Activated CD8-positive, alpha-beta memory T cell treated with anti-CD3 and anti-CD28 coated beads, Interleukin-2, amount 50 U/mL, for 24 hours (primary cell): Measurements from ENCODE around the gene SERPINA10.
"Not testable (repeated sequence)": the region's sequence is repeated elsewhere in the genome, so short reads cannot be mapped to it uniquely, and the experiment has no call there.

ENCODE experiments used
- DNase-seq: peaks from one replicate; pipeline ENCODE4 v3.0.0-alpha.2; 2020; ENCODE audit errors: extremely low read depth

Gene SERPINA10

DNA sequence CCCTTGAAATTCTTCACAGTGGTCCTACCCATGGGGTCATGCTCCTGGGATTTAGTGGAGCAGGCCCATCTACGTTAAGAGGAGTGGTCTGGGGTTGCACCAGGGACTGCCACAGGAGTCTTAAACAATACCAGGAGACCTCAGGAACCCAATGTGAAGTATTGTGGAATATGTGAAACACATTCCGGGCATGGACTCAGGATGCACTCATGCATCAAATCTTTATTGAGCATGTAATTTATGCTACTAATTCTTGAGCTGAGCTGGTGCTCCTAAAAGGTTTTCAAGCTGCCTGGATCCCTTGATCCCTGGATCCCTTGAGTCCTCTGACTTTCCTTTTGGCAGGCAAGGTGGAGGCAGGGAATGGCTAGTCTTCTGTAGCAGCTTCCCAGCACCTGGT, 8.8 kb downstream of the SERPINA10 start:
- DNase-seq: no peak

DNA sequence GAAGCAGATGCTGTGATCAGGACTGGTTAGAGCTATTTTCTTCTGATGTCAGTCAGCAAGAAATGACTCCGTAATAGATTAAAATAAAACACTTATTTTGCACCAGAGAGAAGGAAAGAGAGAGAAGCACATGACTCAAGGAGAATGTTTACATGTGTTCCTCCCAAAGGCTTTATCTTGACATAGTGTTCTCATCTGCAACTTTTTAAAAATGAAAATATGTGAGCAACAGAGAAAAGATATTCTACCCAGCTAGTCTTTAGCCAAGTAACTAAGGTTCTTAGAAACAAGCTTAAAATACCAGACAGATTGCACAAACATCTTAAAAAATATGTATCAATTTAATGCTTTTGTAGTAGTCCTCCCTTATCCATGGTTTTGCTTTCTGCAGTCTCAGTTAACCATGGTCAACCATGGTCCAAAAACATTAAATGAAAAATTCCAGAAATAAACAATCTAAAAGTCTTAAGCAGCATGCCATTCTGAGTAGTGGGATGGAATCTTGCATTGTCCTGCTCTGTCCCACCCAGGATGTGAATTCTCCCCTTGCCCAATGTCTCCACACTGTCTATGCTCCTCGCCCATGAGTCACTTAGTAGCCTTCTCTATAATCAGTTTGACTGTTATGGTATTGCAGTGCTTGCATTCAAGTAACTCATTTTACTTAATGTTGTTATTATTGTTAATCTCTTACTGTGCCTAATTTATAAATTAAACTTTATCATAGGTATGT, 9.9 kb downstream of the SERPINA10 start:
- no peak for DNase-seq

DNA sequence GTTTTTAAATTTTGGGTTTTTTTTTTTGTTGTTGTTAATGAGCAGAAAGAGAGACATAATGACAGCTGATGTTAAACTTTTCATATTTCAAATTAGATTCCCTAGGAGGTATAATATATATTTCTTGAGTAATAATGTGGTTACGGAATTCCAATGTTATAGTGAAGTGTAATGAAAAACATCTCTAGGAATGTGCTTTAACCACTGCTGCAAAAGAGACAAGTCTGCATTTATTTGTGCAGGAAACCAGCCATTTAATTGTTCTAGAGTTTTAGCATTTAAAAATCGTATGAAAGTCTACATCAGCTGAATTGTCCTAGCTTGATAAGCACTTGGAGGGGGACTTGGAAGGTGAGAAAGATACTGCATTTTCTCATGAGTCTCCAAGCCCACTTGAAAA, 14.3 kb downstream of the SERPINA10 start:
- DNase-seq: no peak

GRCh38 chr14:94276898-94277561, 16.0 kb downstream of the SERPINA10 start:
- not testable (repeated sequence) for DNase-seq

DNA sequence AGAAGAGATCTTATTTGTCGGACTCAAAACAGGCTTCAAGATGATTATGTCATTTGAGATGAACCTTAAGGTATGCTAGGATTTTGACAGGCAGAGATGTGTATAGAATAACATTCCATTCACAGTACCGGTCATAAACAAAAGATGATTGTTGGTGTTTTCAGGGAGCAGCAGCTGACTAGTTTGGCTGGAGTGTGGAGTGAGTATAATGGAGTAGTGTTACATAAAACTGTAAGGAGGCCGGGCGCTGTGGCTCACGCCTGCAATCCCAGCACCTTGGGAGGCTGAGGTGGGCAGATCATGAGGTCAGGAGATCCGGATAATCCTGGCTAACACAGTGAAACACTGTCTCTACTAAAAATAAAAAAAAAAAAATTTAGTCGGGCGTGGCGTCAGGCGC, 23.9 kb downstream of the SERPINA10 start:
- DNase-seq: no peak

GRCh38 chr14:94268582-94268981, 24.5 kb downstream of the SERPINA10 start:
- DNase-seq: not testable (repeated sequence)

- DNase-seq: no peak
These were observed 25.7 kb downstream of the SERPINA10 start for GRCh38 chr14:94267352-94267751.

- not testable (repeated sequence) for DNase-seq
These were observed 28.9 kb downstream of the SERPINA10 start for GRCh38 chr14:94264195-94264594.

DNA sequence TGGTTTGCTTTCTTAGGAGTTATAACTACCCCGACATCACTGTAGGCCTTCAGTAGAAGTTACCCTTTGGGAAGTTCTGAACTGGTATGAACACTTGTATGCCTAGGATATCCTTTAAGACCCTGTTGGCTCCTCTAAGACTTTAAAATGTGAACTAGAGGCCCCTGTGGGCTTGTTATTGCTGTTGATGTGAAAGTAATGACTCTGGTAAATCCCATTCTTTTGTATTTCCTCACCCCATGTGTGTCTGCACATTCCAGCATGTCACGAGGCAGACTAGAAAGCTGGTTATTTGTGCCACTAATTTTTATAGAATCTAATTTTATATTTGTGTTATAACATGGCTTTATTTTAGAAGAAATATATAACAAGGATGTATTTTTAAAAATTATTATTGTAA, 48.9 kb downstream of the SERPINA10 start:
- no peak for DNase-seq

GRCh38 chr14:94239406-94239805, 53.7 kb downstream of the SERPINA10 start:
- DNase-seq: no peak

- no peak for DNase-seq
These were observed 55.1 kb downstream of the SERPINA10 start for GRCh38 chr14:94237983-94238382.

DNA sequence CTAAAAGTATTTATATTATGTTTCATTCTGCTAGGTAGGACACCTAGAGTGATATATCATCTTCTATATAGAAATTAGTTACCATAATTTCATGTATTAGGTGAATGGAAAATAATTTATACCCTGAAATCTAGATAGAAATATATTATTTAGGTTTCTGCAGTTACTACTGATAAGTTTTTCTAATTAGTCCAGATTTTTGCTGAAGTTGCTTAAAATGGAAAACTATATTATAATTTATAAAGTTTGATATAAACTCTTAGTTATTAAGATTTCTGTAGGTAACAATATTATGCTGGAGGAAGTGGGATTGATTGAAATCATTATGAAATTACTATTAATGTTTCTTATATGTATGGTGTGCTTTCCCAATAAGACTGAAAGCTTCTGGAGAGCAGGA, 56.0 kb downstream of the SERPINA10 start:
- no peak for DNase-seq
